GM12878 (cell line): Measurements from ENCODE around the gene TLX2.

Experiments used
- CBX5 ChIP-seq: sonication (generic); IDR thresholded peaks from 2 replicates; pipeline ENCODE4 v1.6.1; 2016; ENCODE audit warnings: low read depth, moderate library complexity, mild to moderate bottlenecking, inconsistent platforms
- EZH2 ChIP-seq: IDR thresholded peaks from 2 replicates; pipeline ENCODE4 v1.6.1; 2012; ENCODE audit warnings: low read depth, mild to moderate bottlenecking, control low read depth, inconsistent platforms, low read length, borderline replicate concordance; ENCODE audit not compliant: control insufficient read depth
- GABPA ChIP-seq: IDR thresholded peaks from 2 replicates; pipeline ENCODE4 v1.6.1; 2014; ENCODE audit warnings: antibody characterized with exemption, low read depth, mild to moderate bottlenecking, inconsistent platforms
- IKZF1 ChIP-seq: fragments of 450-650 bp; conservative IDR thresholded peaks from 2 replicates; pipeline ENCODE4 v1.6.1; 2017; ENCODE audit warnings: antibody characterized with exemption, mild to moderate bottlenecking
- MXI1 ChIP-seq: fragments of 150-350 bp; IDR thresholded peaks from 2 replicates; pipeline ENCODE4 v1.6.1; 2011; ENCODE audit warnings: low read depth, mild to moderate bottlenecking, inconsistent platforms, low read length, improper control_type of control experiment
- NBN ChIP-seq: fragments of 450-650 bp; IDR thresholded peaks from 2 replicates; pipeline ENCODE4 v1.6.1; 2016
- TBL1XR1 ChIP-seq: IDR thresholded peaks from 2 replicates; pipeline ENCODE4 v1.6.1; 2012; ENCODE audit warnings: low read depth, low read length, improper control_type of control experiment
- TCF7 ChIP-seq: IDR thresholded peaks from 2 replicates; pipeline ENCODE4 v1.6.1; 2014; ENCODE audit warnings: antibody characterized with exemption, borderline replicate concordance
- TF ChIP-seq, protein P1 (sequence below), 3 experiments: IDR thresholded peaks in 2 of 3; conservative IDR thresholded peaks in 1 of 3; 2 replicates each; pipeline ENCODE4 v1.5.1; 2011; ENCODE audit warnings: low read depth in 3 of 3, low read length in 3 of 3, mild to moderate bottlenecking in 3 of 3, control low read depth in 2 of 3, moderate library complexity in 2 of 3, inconsistent platforms in 1 of 3, mixed read lengths in 1 of 3; ENCODE audit not compliant: control insufficient read depth in 2 of 3, insufficient read depth in 1 of 3; ENCODE audit errors: extremely low read depth in 1 of 3

DNA sequence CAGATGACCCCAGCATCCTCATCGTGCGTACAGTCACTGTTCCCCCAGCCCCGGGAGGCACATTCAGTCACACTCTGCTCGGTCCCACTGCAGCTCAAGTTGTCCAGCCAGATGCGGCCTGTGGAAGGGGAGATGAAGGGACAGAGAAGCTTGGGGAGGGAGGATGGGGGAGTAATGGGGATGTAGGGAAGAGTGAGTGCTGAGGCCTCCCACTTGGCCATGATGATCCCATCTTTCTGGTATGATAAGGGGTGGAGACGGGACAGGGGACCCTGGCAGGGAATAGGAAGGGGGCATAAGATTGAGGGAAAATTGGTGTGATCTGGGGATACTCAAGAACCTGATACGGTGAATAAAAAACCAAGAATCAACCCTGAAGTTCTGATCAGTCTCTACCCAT, 36.0 kb downstream of the TLX2 start:
- TF ChIP-seq, protein P1, sequence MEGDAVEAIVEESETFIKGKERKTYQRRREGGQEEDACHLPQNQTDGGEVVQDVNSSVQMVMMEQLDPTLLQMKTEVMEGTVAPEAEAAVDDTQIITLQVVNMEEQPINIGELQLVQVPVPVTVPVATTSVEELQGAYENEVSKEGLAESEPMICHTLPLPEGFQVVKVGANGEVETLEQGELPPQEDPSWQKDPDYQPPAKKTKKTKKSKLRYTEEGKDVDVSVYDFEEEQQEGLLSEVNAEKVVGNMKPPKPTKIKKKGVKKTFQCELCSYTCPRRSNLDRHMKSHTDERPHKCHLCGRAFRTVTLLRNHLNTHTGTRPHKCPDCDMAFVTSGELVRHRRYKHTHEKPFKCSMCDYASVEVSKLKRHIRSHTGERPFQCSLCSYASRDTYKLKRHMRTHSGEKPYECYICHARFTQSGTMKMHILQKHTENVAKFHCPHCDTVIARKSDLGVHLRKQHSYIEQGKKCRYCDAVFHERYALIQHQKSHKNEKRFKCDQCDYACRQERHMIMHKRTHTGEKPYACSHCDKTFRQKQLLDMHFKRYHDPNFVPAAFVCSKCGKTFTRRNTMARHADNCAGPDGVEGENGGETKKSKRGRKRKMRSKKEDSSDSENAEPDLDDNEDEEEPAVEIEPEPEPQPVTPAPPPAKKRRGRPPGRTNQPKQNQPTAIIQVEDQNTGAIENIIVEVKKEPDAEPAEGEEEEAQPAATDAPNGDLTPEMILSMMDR (IDR thresholded peaks at IDR 0.05 in 2 of 3, conservative IDR thresholded peaks at IDR 0.05 in 1 of 3; ENCODE audit: control insufficient read depth in 2 of 3, extremely low read depth in 1 of 3, insufficient read depth in 1 of 3, low read depth in 3 of 3, low read length in 3 of 3) = no peak
- no peak for TF ChIP-seq CBX5
- TF ChIP-seq GABPA = no peak
- TF ChIP-seq TCF7 = no peak
- no peak for TF ChIP-seq EZH2
- no peak for TF ChIP-seq IKZF1
- TF ChIP-seq TBL1XR1 = no peak
- TF ChIP-seq MXI1 = no peak
- no peak for TF ChIP-seq NBN
